PC-3 (cell line): ENCODE data around the gene ABHD14A.

ENCODE experiments used
- CTCF ChIP-seq: fragments of 300-600 bp; sonication (generic); conservative IDR thresholded peaks from 2 replicates; pipeline ENCODE4 v1.5.1; 2017; ENCODE audit warnings: antibody characterized with exemption, low read depth, mild to moderate bottlenecking, low read length
- EZH2phosphoT487 ChIP-seq: fragments of 300-600 bp; sonication (generic); IDR thresholded peaks from 2 replicates; pipeline ENCODE4 v1.6.1; 2018; ENCODE audit warnings: mild to moderate bottlenecking, antibody characterized with exemption, low read length, borderline replicate concordance

GRCh38 chr3:52015438-52016228 is 40.8 kb downstream of the ABHD14A start:
- TF ChIP-seq CTCF, result no peak
- TF ChIP-seq EZH2phosphoT487, result no peak
